ENCODE measurements around the gene GPC6.
A peak's percentile ranks its signal among the peaks of the same experiment; 100 is the strongest.

The GPC6 gene

GRCh38 chr13:94079876-94080275, 853.3 kb downstream of the GPC6 start:
- no peak for DNase-seq

- no peak for DNase-seq
Measured at GRCh38 chr13:94080527-94080926, 853.9 kb downstream of the GPC6 start.

GRCh38 chr13:94087100-94087499, 860.5 kb downstream of the GPC6 start:
- peak; percentile 7 for DNase-seq

- no peak for DNase-seq
Measured at GRCh38 chr13:94088742-94089141, 862.1 kb downstream of the GPC6 start.

- no peak for DNase-seq
Measured at GRCh38 chr13:94090773-94091480, 864.3 kb downstream of the GPC6 start.

GRCh38 chr13:94093652-94094315, 867.2 kb downstream of the GPC6 start:
- DNase-seq = no peak

- no peak for DNase-seq
Measured at GRCh38 chr13:94109715-94110374, 883.2 kb downstream of the GPC6 start.

- no peak for DNase-seq
Measured at GRCh38 chr13:94112227-94112626, 885.6 kb downstream of the GPC6 start.

GRCh38 chr13:94112731-94113130, 886.1 kb downstream of the GPC6 start:
- DNase-seq = no peak

- DNase-seq = no peak
Measured at GRCh38 chr13:94113245-94113644, 886.6 kb downstream of the GPC6 start.

- no peak for DNase-seq
Measured at GRCh38 chr13:94114166-94114565, 887.6 kb downstream of the GPC6 start.

GRCh38 chr13:94115054-94115453, 888.4 kb downstream of the GPC6 start:
- no peak for DNase-seq

GRCh38 chr13:94119360-94119936, 892.8 kb downstream of the GPC6 start:
- DNase-seq = no peak

GRCh38 chr13:94120878-94121277, 894.3 kb downstream of the GPC6 start:
- DNase-seq = no peak

- no peak for DNase-seq
Measured at GRCh38 chr13:94121686-94122085, 895.1 kb downstream of the GPC6 start.

GRCh38 chr13:94122300-94122915, 895.8 kb downstream of the GPC6 start:
- DNase-seq = no peak

- no peak for DNase-seq
Measured at GRCh38 chr13:94123557-94123956, 897.0 kb downstream of the GPC6 start.

- no peak for DNase-seq
Measured at GRCh38 chr13:94128430-94128829, 901.8 kb downstream of the GPC6 start.

- DNase-seq = no peak
Measured at GRCh38 chr13:94129490-94129894, 902.9 kb downstream of the GPC6 start.

- DNase-seq = no peak
Measured at GRCh38 chr13:94138831-94139230, 912.2 kb downstream of the GPC6 start.

GRCh38 chr13:94139393-94139995, 912.9 kb downstream of the GPC6 start:
- no peak for DNase-seq

- DNase-seq = no peak
Measured at GRCh38 chr13:94140027-94140426, 913.4 kb downstream of the GPC6 start.

- no peak for DNase-seq
Measured at GRCh38 chr13:94140511-94140910, 913.9 kb downstream of the GPC6 start.
